Medulla oblongata (tissue), 1 donor: Measurements from ENCODE around the gene SYT13.

Experiments used
- DNase-seq: peaks from one replicate; pipeline ENCODE4 v3.0.0-alpha.2; 2015; ENCODE audit errors: extremely low spot score

Gene SYT13

GRCh38 chr11:45248501-45249011 lies 37.6 kb downstream of the SYT13 start:
- DNase-seq = no peak

DNA sequence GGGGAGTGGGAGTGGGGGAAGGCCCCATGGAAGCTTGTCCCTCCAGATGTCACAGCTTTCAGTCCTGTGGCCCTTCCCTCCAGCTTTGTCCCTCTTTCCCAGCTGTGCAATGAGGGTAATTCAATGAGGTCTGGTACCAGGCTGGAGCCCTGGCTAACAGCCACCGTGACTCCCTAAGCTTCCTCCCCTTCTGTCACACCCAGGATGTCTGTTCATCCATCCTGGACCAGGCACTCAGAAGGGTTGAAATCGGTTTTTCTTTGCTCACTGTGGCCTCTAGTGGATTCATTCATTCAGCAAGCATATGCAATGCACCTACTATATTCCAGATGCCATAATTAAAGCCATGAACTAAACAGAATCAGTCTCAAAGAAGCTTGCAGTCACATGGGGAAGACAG lies 38.7 kb downstream of the SYT13 start:
- no peak for DNase-seq

GRCh38 chr11:45246241-45246640 lies 39.9 kb downstream of the SYT13 start:
- no peak for DNase-seq

GRCh38 chr11:45245218-45246045 lies 40.7 kb downstream of the SYT13 start:
- no peak for DNase-seq

DNA sequence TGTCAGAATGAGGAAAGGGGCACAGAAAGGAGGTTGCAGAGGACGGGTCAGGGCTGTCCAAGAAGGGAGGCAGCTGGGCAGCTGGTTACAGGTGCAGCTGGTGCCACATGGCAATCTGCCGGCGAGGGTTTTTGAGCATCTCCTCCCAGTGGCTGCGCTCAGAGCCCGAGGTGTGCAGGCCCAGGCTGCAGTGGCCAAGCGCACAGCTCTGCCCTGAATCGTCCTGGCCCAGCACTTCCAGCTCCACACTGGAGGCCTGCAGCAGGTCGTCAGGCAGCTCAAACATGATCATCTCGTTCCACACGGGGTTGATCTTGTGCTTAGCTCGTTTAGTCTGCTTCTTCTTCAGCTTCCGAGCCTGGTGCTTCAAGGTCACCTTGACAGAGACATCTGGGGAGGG lies 42.2 kb downstream of the SYT13 start:
- no peak for DNase-seq

GRCh38 chr11:45239733-45240132 lies 46.4 kb downstream of the SYT13 start:
- DNase-seq = no peak

- no peak for DNase-seq
These were observed 47.4 kb downstream of the SYT13 start for GRCh38 chr11:45238724-45239123.

- DNase-seq = no peak
These were observed 48.3 kb downstream of the SYT13 start for GRCh38 chr11:45237711-45238315.

DNA sequence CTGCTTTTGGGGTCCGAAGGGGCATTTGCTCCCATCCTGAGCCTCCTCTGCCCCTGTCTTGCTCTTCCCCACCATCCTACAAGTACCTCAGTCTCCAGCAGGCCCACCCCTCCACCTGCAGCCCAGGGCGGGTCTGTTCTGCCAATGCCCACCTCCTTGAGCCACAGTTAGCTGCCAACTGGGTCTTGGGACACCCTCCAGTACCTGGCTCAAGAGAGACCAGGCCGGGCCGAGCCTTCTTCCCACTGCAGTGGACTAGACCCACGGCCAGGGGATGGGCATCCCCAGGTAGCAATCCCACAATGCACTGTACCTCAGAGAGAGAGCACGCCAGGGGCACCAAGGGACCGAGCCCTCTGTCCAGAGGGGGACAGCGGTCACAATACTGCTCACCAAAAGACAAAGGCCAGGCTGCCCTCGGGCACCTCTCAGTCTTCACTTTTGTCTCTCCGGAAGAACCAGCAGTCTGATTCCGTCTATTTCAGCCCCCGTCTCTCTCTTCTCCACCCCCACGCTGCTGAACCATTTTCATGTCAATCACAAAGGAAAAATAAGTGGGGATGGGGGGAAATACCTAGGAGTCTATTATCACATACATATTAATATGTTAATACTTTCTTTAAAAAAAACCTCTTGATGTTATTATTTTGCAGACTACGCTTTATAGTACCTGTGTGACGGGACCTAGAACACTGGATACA lies 51.7 kb downstream of the SYT13 start:
- no peak for DNase-seq

DNA sequence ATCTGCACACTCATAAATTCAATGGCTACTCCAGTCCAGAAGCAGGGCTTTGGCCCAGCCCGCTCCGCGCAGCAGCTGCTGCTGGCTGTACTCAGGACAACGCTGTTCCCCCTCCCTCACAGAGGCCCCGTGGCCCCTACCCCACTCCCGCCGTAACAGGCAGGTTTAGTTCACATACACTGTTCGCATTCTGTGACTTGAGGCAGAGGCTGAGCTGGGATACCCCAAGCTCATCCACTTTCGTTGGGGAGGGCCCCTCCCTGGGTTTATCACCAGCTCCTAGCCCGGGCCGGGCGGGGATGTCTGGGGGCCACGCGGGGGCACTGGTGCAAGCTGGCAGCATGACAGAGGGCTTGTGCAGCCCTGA lies 52.4 kb downstream of the SYT13 start:
- no peak for DNase-seq

GRCh38 chr11:45233121-45233803 lies 52.9 kb downstream of the SYT13 start:
- DNase-seq = peak; percentile 38

GRCh38 chr11:45232341-45233080 lies 53.6 kb downstream of the SYT13 start:
- DNase-seq = no peak

DNA sequence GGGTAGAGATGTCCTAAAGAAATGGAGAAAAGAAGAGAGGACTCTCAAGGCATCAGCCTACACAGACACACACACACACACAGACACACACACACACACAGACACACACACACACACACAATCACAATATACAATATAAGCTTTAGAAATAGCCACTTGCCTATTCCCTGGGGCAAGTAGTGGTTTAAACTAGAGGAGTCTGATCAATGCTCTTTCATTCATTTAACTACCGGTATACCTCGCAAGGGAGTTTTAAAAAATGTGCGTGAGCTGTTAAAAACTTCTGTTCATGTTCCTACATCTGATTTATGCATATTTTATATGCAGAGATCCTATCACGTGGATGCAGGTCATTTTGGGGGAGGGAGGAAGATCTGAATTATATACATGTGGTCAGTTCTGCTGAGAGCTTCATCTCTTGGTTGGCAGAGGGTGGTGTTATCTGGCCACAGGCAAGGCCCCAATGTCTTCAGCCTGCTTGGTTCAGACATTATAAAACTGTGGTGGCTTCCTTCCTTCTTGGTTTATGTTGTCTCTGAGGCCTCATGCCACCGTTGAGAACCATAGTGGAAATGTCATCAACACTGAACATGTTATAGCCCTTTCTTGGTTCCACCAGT lies 56.6 kb downstream of the SYT13 start:
- DNase-seq = no peak

DNA sequence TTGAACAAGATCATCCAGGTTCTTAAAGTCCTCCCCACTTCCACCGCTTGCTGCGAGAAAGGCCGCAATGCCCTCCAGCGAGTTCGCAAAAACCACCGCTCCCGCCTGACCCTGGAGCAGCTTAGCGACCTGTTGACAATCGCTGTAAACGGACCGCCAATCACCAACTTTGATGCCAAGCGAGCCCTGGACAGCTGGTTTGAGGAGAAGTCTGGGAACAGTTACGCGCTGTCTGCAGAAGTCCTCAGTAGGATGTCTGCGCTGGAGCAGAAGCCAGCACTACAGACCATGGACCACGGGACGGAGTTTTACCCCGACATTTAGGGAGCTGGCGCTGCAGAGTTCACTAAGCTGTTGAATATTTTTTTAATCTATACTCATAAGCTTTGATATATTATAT lies 58.3 kb downstream of the SYT13 start:
- no peak for DNase-seq

DNA sequence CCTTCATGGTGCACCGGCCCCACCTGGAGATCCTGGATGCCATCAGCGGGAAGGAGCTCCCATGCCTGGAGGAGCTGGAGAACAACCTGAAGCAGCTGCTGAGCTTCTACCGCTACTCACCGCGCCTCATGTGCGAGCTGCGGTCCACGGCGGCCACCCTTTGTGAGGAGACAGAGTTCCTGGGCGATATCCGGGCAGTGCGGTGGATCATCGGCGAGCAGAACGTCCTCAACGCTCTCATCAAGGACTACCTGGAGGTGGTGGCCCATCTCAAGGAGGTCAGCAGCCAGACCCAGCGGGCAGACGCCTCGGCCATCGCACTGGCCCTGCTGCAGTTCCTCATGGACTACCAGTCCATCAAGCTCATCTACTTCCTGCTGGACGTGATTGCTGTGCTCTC lies 59.2 kb downstream of the SYT13 start:
- no peak for DNase-seq

DNA sequence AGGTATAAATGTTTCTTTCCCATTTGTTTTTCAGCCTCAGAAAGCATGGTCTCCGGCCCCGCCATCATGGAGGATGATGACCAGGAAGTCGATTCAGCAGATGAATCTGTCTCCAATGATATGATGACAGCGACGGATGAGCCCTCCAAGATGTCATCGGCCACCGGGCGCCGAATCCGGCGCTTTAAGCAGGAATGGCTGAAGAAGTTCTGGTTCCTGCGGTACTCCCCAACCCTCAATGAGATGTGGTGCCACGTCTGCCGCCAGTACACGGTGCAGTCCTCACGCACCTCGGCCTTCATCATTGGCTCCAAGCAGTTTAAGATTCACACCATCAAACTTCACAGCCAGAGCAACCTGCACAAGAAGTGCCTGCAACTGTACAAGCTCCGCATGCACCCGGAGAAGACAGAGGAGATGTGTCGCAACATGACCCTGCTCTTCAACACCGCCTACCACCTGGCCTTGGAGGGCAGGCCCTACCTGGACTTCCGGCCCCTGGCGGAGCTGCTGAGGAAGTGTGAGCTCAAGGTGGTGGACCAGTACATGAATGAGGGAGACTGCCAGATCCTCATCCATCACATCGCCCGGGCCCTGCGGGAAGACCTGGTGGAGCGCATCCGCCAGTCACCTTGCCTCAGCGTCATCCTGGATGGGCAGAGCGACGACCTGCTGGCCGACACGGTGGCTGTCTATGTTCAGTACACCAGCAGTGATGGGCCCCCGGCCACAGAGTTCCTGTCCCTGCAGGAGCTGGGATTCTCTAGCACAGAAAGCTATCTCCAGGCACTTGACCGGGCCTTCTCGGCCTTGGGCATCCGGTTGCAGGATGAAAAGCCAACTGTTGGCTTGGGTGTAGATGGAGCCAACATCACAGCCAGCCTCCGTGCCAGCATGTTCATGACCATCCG lies 59.9 kb downstream of the SYT13 start:
- no peak for DNase-seq

DNA sequence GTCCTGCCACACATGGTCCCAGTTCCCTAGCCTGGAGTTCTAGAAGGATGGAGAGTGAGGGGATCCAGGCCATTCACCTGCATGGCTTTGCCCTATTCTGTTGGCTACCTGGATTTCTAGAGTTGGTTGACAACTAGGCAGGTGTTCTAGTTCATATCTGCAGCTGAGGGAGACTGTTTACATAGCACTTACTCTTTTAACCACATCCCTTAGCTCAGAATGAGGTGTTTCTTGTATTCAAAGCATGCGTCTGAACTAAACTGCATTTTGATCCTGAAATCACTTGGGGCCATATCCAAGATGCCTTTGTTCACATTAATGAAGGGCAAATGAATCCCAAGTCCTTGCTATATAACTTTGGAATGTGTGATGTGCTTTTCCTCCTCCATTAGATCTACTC lies 60.9 kb downstream of the SYT13 start:
- DNase-seq = no peak

DNA sequence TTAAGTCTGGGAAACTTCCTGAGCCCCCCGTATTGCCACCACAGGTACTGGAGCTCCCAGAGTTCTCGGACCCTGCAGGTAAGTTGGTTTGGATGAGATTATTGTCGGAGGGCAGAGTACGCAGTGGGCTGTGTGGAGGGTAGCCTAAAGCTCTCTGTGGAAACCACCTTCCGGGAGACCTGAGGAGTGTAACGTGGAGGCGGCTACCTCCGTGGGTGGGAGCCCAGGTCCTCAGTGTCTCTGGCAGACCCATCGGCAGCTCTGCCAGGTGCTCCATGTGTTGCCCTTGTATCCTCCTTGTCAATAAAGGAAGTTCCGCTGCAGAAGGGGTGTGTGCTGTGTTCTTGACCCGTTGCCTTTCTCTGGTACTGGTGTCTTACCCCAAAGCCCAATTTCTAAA lies 61.4 kb downstream of the SYT13 start:
- no peak for DNase-seq

- no peak for DNase-seq
These were observed 62.6 kb downstream of the SYT13 start for GRCh38 chr11:45223496-45223895.

- no peak for DNase-seq
These were observed 66.7 kb downstream of the SYT13 start for GRCh38 chr11:45219411-45219810.
